Measurements from ENCODE around the gene CHN2. TPM values are rescaled to one million over a fixed set of nuclear protein-coding genes. Genes with fewer than 3 reads are reported as not detected.

Gene CHN2
- polyA plus RNA-seq, 2 of the 4 experiments (the other 2 are of a cell fraction): 0.06 TPM; not detected in 1

GRCh38 chr7:29486191-29486700, 291.7 kb downstream of the CHN2 start:
- Histone ChIP-seq H3K4me1 (peaks cover 37% of the 10 kb centered on the region), H3K27ac (peak overlapping the region in 1 of 2 experiments; percentile 25; a peak in 1 of 6 replicates), H3K4me2 (no peak overlapping the region), H3K4me3 (no peak overlapping the region), H3K9me3 (no peaks in the 10 kb centered on the region)
- ChIA-PET POLR2A (interaction anchor here (0.5 kb wide), 1 partner anchor 76 kb away, joined by 3 read pairs; no protein-coding TSS in a partner anchor), CTCF (no interaction called here)
- FAIRE-seq (no peak), ATAC-seq (no peak), DNase-seq (ENCODE audit: low read depth in 1 of 2, low spot score in 1 of 2) (no peak)
- TF ChIP-seq CEBPB (IDR thresholded peaks at IDR 0.05) (no peak), CTCF (IDR thresholded peaks at IDR 0.05) (no peak), SMC3 (IDR thresholded peaks at IDR 0.05) (no peak), REST (IDR thresholded peaks at IDR 0.05) (no peak)
- WGBS (ENCODE audit: missing lambda C conversion rate): 82% methylated on average over 9 of the region's 13 CpGs

DNA sequence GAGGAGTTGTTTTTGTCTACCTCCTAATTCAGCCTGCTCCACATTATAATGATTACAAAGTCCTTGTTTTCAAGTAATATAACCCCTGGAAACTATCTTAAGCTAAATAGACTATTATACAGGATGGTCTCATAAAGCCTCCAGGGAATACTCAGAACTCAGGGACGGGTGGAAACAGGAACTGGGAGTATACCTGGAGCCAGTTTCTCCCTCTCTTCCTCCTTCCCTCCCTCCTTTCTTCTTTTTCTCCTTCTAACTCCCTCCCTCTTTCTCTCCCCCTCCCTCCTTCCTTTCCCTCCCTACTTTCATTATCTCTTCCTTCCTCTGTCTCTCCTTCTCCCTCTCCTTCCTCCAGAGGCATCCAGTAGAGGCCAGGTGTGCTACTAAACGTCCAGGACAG, 292.8 kb downstream of the CHN2 start:
- no peak for ATAC-seq
- 42% methylated on average over 2 of the region's 2 CpGs for WGBS (ENCODE audit: missing lambda C conversion rate)
- POLR2A ChIA-PET: no interaction called here
- H3K27ac ChIP-seq: peak overlapping the region in 1 of 2 experiments; percentile 36; a peak in 2 of 6 replicates
- no peaks in the 10 kb centered on the region for H3K9me3 ChIP-seq
- H3K4me2 ChIP-seq: no peak overlapping the region
- FAIRE-seq: no peak
- H3K4me1 ChIP-seq: peaks cover 37% of the 10 kb centered on the region
- DNase-seq (ENCODE audit: low read depth in 1 of 2, low spot score in 1 of 2): no peak
- TF ChIP-seq RAD21 (conservative IDR thresholded peaks at IDR 0.05 in 1 of 2, IDR thresholded peaks at IDR 0.05 in 1 of 2) (no peak), MAFK (IDR thresholded peaks at IDR 0.05; ENCODE audit: partially characterized antibody) (no peak), RFX5 (IDR thresholded peaks at IDR 0.05) (no peak), CHD4 (IDR thresholded peaks at IDR 0.05; ENCODE audit: borderline replicate concordance) (no peak), JUNB (IDR thresholded peaks at IDR 0.05) (no peak), MAX (IDR thresholded peaks at IDR 0.05) (no peak)
- TF ChIP-seq, protein P1, sequence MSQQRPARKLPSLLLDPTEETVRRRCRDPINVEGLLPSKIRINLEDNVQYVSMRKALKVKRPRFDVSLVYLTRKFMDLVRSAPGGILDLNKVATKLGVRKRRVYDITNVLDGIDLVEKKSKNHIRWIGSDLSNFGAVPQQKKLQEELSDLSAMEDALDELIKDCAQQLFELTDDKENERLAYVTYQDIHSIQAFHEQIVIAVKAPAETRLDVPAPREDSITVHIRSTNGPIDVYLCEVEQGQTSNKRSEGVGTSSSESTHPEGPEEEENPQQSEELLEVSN (IDR thresholded peaks at IDR 0.05; ENCODE audit: borderline replicate concordance, low read depth): no peak
- CTCF ChIA-PET: no interaction called here
- H3K4me3 ChIP-seq: no peak overlapping the region

DNA sequence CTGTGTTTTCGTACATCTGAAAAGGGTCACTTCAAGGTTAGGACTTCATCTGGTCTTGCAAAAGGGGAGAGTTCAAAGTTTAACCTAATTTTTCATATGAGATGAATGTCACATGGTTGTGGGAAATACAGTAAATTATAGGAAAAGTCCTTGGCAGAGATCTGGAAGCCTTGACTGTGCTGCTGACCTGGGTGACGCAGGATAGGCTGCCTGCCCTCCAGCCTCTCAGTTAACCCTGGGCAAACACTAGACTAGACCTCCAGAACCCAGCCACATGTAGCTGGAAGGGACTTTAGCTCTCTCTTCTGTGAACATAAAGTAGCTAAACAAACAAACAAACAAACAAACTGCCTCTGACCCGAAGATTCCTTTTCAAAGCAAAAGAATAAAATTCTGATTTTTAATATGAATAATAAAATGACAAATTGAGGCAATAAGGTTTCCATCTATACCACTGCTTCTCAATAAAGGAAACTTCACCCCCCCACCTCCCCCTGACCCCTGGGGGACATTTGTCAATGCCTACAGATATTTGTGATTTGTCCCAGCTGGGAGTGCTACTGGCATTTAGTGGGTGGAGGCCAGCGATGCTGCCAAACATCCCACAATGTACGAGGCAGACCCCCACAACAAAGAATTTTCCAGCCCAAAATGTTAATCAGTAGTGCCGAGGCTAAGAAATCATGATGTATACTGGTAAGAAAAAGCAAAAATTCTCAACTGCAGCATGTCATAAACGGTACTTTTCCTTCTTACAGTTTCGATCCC, 293.8 kb downstream of the CHN2 start:
- Histone ChIP-seq H3K27ac (peak overlapping the region in 1 of 2 experiments; percentile 51; a peak in 3 of 6 replicates), H3K9me3 (no peaks in the 10 kb centered on the region), H3K4me2 (no peak overlapping the region), H3K4me1 (peaks cover 33% of the 10 kb centered on the region), H3K4me3 (no peak overlapping the region)
- POLR2A ChIA-PET: no interaction called here
- FAIRE-seq (no peak), DNase-seq (ENCODE audit: low read depth in 1 of 2, low spot score in 1 of 2) (no peak), ATAC-seq (no peak)
- CTCF ChIA-PET: interaction anchor here (0.9 kb wide), 1 partner anchor 80 kb away, joined by 4 read pairs; no protein-coding TSS in a partner anchor
- TF ChIP-seq POLR2AphosphoS2 (conservative IDR thresholded peaks at IDR 0.05; ENCODE audit: low read length) (no peak), NPAS2 (CRISPR knock-in tag; IDR thresholded peaks at IDR 0.05; ENCODE audit: borderline replicate concordance) (no peak), POLR2A (IDR thresholded peaks at IDR 0.05; ENCODE audit: low read length) (no peak), HOXA7 (CRISPR knock-in tag; IDR thresholded peaks at IDR 0.05) (no peak), RARB (CRISPR knock-in tag; IDR thresholded peaks at IDR 0.05) (no peak), JUN (IDR thresholded peaks at IDR 0.05) (no peak), PHF8 (IDR thresholded peaks at IDR 0.05; ENCODE audit: borderline replicate concordance, low read depth) (no peak), EP300 (IDR thresholded peaks at IDR 0.05) (no peak), GATA3 (IDR thresholded peaks at IDR 0.05; ENCODE audit: borderline replicate concordance) (no peak), CBX2 (IDR thresholded peaks at IDR 0.05; ENCODE audit: borderline replicate concordance, low read depth) (no peak), SREBF2 (IDR thresholded peaks at IDR 0.05) (no peak), HDAC2 (IDR thresholded peaks at IDR 0.05) (no peak), CHD4 (IDR thresholded peaks at IDR 0.05; ENCODE audit: borderline replicate concordance) (no peak), JUNB (IDR thresholded peaks at IDR 0.05) (no peak), MAFK (IDR thresholded peaks at IDR 0.05; ENCODE audit: partially characterized antibody) (no peak), FOSB (CRISPR knock-in tag; IDR thresholded peaks at IDR 0.05) (no peak), HOXB5 (CRISPR knock-in tag; IDR thresholded peaks at IDR 0.05) (no peak), BHLHE40 (IDR thresholded peaks at IDR 0.05; ENCODE audit: low read depth, low read length) (no peak)
- 74% methylated on average over 8 of the region's 8 CpGs for WGBS (ENCODE audit: missing lambda C conversion rate)

Data from A549 (cell line).